Thyroid gland (tissue), 4 donors: Measurements from ENCODE around the gene GTF2A1. TPM values are rescaled to one million over a fixed set of nuclear protein-coding genes. Genes with fewer than 3 reads are reported as not detected.
A peak's percentile ranks its signal among the peaks of the same experiment; 100 is the strongest.

Experiments used
- DNase-seq, 2 donors: peaks; one replicate each; pipeline ENCODE4 v3.0.0-alpha.2; 2019
- H3K27ac ChIP-seq, 3 donors: fragments of 200-600 bp; sonication (generic); 1 replicate in 2 of 3; 2 replicates in 1 of 3; pipeline ENCODE4 v1.5.1; 2016 to 2019; ENCODE audit warnings: mild to moderate bottlenecking in 1 of 3, moderate library complexity in 1 of 3
- H3K27me3 ChIP-seq: fragments of 200-600 bp; sonication (generic); one replicate; pipeline ENCODE4 v1.5.1; 2019
- H3K36me3 ChIP-seq, 2 donors: fragments of 200-600 bp; sonication (generic); one replicate each; pipeline ENCODE4 v1.5.1; 2016 to 2019
- H3K4me1 ChIP-seq, 2 donors: fragments of 200-600 bp; sonication (generic); one replicate each; pipeline ENCODE4 v1.5.1; 2017 to 2019
- H3K4me3 ChIP-seq, 3 donors: fragments of 200-600 bp; sonication (generic); replicated peaks in 1 of 3; 1 replicate in 2 of 3; 2 replicates in 1 of 3; pipeline ENCODE4 v1.5.1; 2016; ENCODE audit warnings: mild to moderate bottlenecking in 1 of 3
- H3K9me3 ChIP-seq: fragments of 200-600 bp; sonication (generic); one replicate; pipeline ENCODE4 v1.5.1; 2017
- POLR2A ChIP-seq, 2 donors: fragments of 450-650 bp; IDR thresholded peaks; one replicate each; pipeline ENCODE4 v1.6.1; 2017; ENCODE audit warnings: antibody characterized with exemption in 2 of 2, mild to moderate bottlenecking in 2 of 2, moderate library complexity in 1 of 2
- WGBS, 2 donors: methylation state at CpG; one replicate each; pipeline ENCODE4 v1.1.5; 2017; 5-methylcytosine and 5-hydroxymethylcytosine counted together
- intact Hi-C: fragments of 100-400 bp; cut with DNase I; formaldehyde crosslinking; loops from one replicate; pipeline ENCODE4 v1.15.1; 2023
- total RNA-seq, 4 donors: library from RNA; depleted of rRNA; stranded (reverse); fragments of >200 nt; gene quantifications; one replicate each; pipeline ENCODE4 v1.2.3, GENCODE V29; 2016
- TF ChIP-seq, protein P1 (sequence below), 6 experiments: fragments of 200-600 bp in 3 of 6; fragments of 450-650 bp in 3 of 6; sonication (generic) in 3 of 6; IDR thresholded peaks; one replicate each; pipeline ENCODE4 v1.5.1; 2016 to 2019; ENCODE audit warnings: antibody characterized with exemption in 6 of 6, mild to moderate bottlenecking in 2 of 6, inconsistent platforms in 1 of 6, moderate library complexity in 1 of 6

GTF2A1 gene
- total RNA-seq, 4 donors from 2014 or later, result 31.4 to 51.7 (median 39.7) TPM

DNA sequence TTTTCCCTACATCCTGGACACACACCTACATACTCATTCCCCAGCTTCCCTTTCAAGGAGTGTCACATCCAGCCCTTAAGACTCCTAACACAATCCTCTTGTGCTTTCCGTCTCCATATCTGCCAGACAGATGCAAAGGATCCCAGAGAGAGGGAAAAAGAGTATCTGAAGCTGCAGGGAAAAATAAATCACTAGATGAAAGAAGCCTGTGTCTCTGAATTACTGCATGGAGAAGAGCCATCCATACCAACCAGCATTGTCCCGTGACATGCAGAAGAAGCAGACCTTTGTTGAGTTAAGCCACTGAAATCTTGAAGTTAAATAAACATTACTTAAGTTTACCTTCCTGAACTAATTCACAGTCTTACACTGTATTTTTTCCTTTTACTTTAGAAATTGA lies 54.6 kb downstream of the GTF2A1 start:
- H3K9me3 ChIP-seq, result no peaks in the 10 kb centered on the region
- WGBS, 2 donors, result 32 to 38% methylated on average over 2 of the region's 2 CpGs
- H3K4me3 ChIP-seq, result no peak overlapping the region
- peaks cover 34 to 55% of the 10 kb centered on the region in 2 donors for H3K4me1 ChIP-seq
- DNase-seq, result peak in 1 of 2 donors; percentile 22
- intact Hi-C loops, result loop anchor here (5.0 kb wide), 1 partner anchor 209 kb away; the partner anchor contains the start of gene TSHR
- H3K27me3 ChIP-seq, result no peaks in the 10 kb centered on the region
- H3K36me3 ChIP-seq, result no peaks in the 10 kb centered on the region
- TF ChIP-seq, protein P1, sequence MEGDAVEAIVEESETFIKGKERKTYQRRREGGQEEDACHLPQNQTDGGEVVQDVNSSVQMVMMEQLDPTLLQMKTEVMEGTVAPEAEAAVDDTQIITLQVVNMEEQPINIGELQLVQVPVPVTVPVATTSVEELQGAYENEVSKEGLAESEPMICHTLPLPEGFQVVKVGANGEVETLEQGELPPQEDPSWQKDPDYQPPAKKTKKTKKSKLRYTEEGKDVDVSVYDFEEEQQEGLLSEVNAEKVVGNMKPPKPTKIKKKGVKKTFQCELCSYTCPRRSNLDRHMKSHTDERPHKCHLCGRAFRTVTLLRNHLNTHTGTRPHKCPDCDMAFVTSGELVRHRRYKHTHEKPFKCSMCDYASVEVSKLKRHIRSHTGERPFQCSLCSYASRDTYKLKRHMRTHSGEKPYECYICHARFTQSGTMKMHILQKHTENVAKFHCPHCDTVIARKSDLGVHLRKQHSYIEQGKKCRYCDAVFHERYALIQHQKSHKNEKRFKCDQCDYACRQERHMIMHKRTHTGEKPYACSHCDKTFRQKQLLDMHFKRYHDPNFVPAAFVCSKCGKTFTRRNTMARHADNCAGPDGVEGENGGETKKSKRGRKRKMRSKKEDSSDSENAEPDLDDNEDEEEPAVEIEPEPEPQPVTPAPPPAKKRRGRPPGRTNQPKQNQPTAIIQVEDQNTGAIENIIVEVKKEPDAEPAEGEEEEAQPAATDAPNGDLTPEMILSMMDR (IDR thresholded peaks at IDR 0.05), result no peak
- peak in 1 of 2 donors; percentile 45 for TF ChIP-seq POLR2A (IDR thresholded peaks at IDR 0.05)
- H3K27ac ChIP-seq, result peak overlapping the region; percentile 86 to 95 (median 92)

DNA sequence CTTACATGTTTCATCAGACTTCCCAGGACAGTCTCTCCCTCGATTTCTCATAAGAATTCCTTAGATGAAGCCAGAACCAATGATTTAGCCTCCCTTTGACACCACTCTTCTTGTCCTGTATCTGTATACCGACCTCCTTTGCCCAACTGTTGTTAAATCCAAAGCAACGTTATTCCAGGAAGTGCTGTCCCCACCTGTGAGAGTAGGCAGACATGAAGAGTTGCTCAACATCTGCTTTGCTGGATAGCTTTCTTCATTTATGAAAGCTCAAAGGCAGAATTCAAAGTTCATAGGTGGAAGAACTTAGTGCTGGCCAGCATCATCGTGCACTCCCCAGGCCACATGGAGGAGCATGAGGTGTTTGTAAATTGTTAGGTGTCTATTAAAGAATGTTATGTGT lies 55.6 kb downstream of the GTF2A1 start:
- TF ChIP-seq POLR2A (IDR thresholded peaks at IDR 0.05), result peak in 1 of 2 donors; percentile 17
- TF ChIP-seq, protein P1 (IDR thresholded peaks at IDR 0.05), result no peak
- Histone ChIP-seq H3K9me3 (no peaks in the 10 kb centered on the region), H3K27me3 (no peaks in the 10 kb centered on the region), H3K36me3 (no peaks in the 10 kb centered on the region), H3K27ac (peak overlapping the region; percentile 86 to 95 (median 92)), H3K4me1 (peaks cover 30 to 58% of the 10 kb centered on the region in 2 donors), H3K4me3 (no peak overlapping the region)
- intact Hi-C loops, result loop anchor here (5.0 kb wide), 1 partner anchor 208 kb away; the partner anchor contains the start of gene TSHR
- no peak for DNase-seq
- 53 to 63% methylated on average over 4 of the region's 4 CpGs for WGBS, 2 donors

DNA sequence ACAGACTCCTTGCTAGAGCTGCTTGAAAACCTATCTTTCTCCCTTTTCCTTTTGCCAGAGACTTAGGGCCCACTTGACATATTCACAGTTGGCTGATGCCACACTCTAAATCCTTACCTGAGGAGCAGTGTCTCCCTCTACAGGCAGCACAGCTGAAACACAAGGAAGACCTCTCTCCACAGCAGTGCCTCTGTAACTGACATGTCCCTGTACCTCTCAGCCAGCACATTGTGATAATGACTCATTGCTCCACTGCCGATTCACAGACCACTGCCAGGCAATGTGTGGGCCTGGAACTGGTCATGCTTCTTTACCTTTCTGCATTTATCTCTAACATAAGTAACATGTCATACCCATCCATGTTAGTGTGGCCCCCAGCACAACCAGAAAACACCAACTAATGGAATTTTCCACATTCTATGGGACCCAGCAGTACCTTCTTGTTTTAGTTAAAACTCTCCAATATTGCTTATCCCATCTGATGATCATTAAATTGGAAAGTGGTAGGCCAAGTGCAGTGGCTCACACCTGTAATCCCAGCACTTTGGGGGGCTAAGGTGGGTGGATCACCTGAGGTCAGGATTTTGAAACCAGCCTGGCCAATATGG lies 56.5 kb downstream of the GTF2A1 start:
- peak; percentile 90 to 94 for DNase-seq
- Histone ChIP-seq H3K4me3 (no peak overlapping the region), H3K9me3 (no peaks in the 10 kb centered on the region), H3K36me3 (no peaks in the 10 kb centered on the region), H3K27ac (peak overlapping the region; percentile 86 to 95 (median 92)), H3K4me1 (peaks cover 26 to 54% of the 10 kb centered on the region in 2 donors), H3K27me3 (no peaks in the 10 kb centered on the region)
- TF ChIP-seq, protein P1 (IDR thresholded peaks at IDR 0.05), result peak; percentile 29 to 99 (median 91)
- peak in 1 of 2 donors; percentile 71 for TF ChIP-seq POLR2A (IDR thresholded peaks at IDR 0.05)
- WGBS, 2 donors, result 0 to 17% methylated on average over 1 of the region's 1 CpG
- intact Hi-C loops, result no loop called here

DNA sequence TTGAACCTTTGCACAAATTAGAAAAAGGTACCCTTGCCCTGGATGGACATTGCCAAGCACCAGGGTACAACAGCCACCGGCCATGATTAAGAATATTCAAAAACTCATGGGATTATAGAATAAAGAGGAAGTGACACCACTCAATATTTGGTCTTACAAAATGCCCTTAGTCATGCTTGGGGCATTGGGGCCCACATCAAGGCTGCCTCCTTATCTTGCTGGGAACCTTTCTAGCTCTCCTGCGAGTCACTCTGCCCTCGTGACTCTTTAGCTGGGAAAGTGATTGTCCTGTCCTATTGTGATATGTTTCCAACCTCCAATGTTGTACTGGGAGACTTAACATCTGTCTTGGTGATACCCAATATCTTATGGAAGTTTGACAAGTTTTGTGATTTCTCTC lies 57.8 kb downstream of the GTF2A1 start:
- no peak overlapping the region for H3K4me3 ChIP-seq
- TF ChIP-seq, protein P1 (IDR thresholded peaks at IDR 0.05), result no peak
- no peak for TF ChIP-seq POLR2A (IDR thresholded peaks at IDR 0.05)
- no peaks in the 10 kb centered on the region for H3K9me3 ChIP-seq
- peak overlapping the region; percentile 80 to 92 (median 82) for H3K27ac ChIP-seq
- H3K4me1 ChIP-seq, result peaks cover 26 to 49% of the 10 kb centered on the region in 2 donors
- 87 to 92% methylated on average over 3 of the region's 3 CpGs for WGBS, 2 donors
- intact Hi-C loops, result no loop called here
- DNase-seq, result no peak
- no peaks in the 10 kb centered on the region for H3K36me3 ChIP-seq
- H3K27me3 ChIP-seq, result no peaks in the 10 kb centered on the region

DNA sequence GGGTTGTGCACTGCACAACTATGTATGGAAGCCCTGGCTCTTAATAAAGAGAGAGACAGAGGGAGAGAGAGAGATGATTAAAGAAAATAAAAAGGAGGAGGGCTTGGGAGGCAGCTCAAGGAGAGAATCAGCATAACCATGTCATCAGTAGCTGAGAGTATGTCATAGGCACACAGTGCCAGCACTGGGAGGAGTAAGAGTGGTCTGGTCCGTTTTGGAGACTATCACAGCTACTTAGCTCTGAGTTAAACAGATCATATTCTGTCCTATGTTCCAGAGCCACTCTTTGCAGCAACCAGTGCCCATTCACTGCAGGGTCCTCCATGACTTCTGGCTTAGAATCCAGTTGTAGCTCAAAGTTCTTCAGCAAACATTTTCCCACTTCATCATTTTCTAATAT lies 59.0 kb downstream of the GTF2A1 start:
- 26 to 27% methylated on average over 1 of the region's 1 CpG for WGBS, 2 donors
- Histone ChIP-seq H3K36me3 (no peaks in the 10 kb centered on the region), H3K27me3 (no peaks in the 10 kb centered on the region), H3K27ac (peak overlapping the region in 2 of 3 donors; percentile 82 to 92), H3K4me1 (peaks cover 25 to 49% of the 10 kb centered on the region in 2 donors), H3K9me3 (no peaks in the 10 kb centered on the region), H3K4me3 (no peak overlapping the region)
- no peak for DNase-seq
- intact Hi-C loops, result no loop called here
- TF ChIP-seq POLR2A (IDR thresholded peaks at IDR 0.05), result no peak
- TF ChIP-seq, protein P1 (IDR thresholded peaks at IDR 0.05), result no peak
